B cell (primary cell): Measurements from ENCODE around the gene INAFM2. TPM values are rescaled to one million over a fixed set of nuclear protein-coding genes. Genes with fewer than 3 reads are reported as not detected.

ENCODE experiments used
- ATAC-seq: fragments of 200-7000 bp; cut with Tn5 transposase; one replicate; pipeline ENCODE4 v1.10.0; 2021; ENCODE audit warnings: low read depth, mild to moderate bottlenecking, moderate number of reproducible peaks, moderate library complexity
- CTCF ChIA-PET: fragments of 350-600 bp; sonication (Branson Sonifier 250); formaldehyde crosslinking; loops from one replicate; lab custom pipeline; 2021; ENCODE audit warnings: antibody characterized with exemption, inconsistent platforms; lab: Charles Lee
- POLR2A ChIA-PET: fragments of 350-600 bp; sonication (Branson Sonifier 250); formaldehyde crosslinking; loops from one replicate; lab custom pipeline; 2021; ENCODE audit warnings: antibody characterized with exemption; lab: Charles Lee
- DNase-seq: peaks from one replicate; pipeline ENCODE4 v3.0.0; 2013
- H2AFZ ChIP-seq: 2 replicates; pipeline ENCODE4 v1.6.1; 2012; ENCODE audit warnings: mild to moderate bottlenecking, low read depth, low read length; ENCODE audit not compliant: insufficient read depth, poor library complexity, severe bottlenecking
- H3K27ac ChIP-seq, 2 donors: 1 replicate in 1 of 2; 2 replicates in 1 of 2; pipeline ENCODE4 v1.5.1; 2012 to 2013; ENCODE audit warnings: low read length in 2 of 2, mild to moderate bottlenecking in 2 of 2, moderate library complexity in 1 of 2
- H3K27me3 ChIP-seq, 4 experiments: fragments of 200-600 bp in 1 of 4; sonication (generic) in 1 of 4; replicated peaks in 1 of 4; 1 replicate in 2 of 4; 2 replicates in 2 of 4; pipeline versions ENCODE4 v1.6.1 to v1.7.0; 2013 to 2016; ENCODE audit warnings: low read length in 3 of 4, mild to moderate bottlenecking in 2 of 4, mixed read lengths in 1 of 4, moderate library complexity in 1 of 4; ENCODE audit not compliant: insufficient read depth in 4 of 4, control insufficient read depth in 3 of 4; ENCODE audit errors: control extremely low read depth in 1 of 4
- H3K36me3 ChIP-seq, 2 experiments: replicated peaks in 1 of 2; 1 replicate in 1 of 2; 2 replicates in 1 of 2; pipeline versions ENCODE4 v1.6.1 to v1.7.1; 2013; ENCODE audit warnings: low read length in 1 of 2; ENCODE audit not compliant: insufficient read depth in 2 of 2, control insufficient read depth in 1 of 2; ENCODE audit errors: control extremely low read depth in 1 of 2, extremely low read depth in 1 of 2
- H3K4me1 ChIP-seq, 2 donors: fragments of 200-600 bp in 1 of 2; sonication (generic) in 1 of 2; 1 replicate in 1 of 2; 2 replicates in 1 of 2; pipeline versions ENCODE4 v1.5.1 to v1.6.1; 2013 to 2017; ENCODE audit warnings: low read length in 2 of 2; ENCODE audit not compliant: control insufficient read depth in 2 of 2, insufficient read depth in 2 of 2
- H3K4me2 ChIP-seq: replicated peaks from 2 replicates; pipeline ENCODE3; 2012; ENCODE audit warnings: mild to moderate bottlenecking, low read depth, low read length; ENCODE audit not compliant: poor library complexity, severe bottlenecking
- H3K4me3 ChIP-seq, 5 experiments: fragments of 200-600 bp in 1 of 5; sonication (generic) in 1 of 5; 1 replicate in 3 of 5; 2 replicates in 2 of 5; pipeline versions ENCODE4 v1.5.1 to v1.7.0; 2011 to 2016; ENCODE audit warnings: low read length in 4 of 5, mild to moderate bottlenecking in 4 of 5, low read depth in 2 of 5, control low read depth in 1 of 5, moderate library complexity in 1 of 5; ENCODE audit not compliant: insufficient read depth in 1 of 5; ENCODE audit errors: control extremely low read depth in 1 of 5, extremely low read depth in 1 of 5
- H3K79me2 ChIP-seq: fragments of 200-600 bp; sonication (generic); one replicate; pipeline ENCODE4 v1.6.0; 2016; ENCODE audit warnings: low read length; ENCODE audit not compliant: control insufficient read depth, insufficient read depth
- H3K9ac ChIP-seq: fragments of 200-600 bp; sonication (generic); 2 replicates; pipeline ENCODE4 v1.6.1; 2017; ENCODE audit warnings: mild to moderate bottlenecking, low read length, moderate library complexity
- H3K9me3 ChIP-seq, 3 donors: one replicate each; pipeline versions ENCODE4 v1.6.1 to v1.7.1; 2013; ENCODE audit warnings: low read length in 2 of 3; ENCODE audit not compliant: control insufficient read depth in 2 of 3, insufficient read depth in 1 of 3; ENCODE audit errors: control extremely low read depth in 1 of 3
- H4K20me1 ChIP-seq: 2 replicates; pipeline ENCODE4 v1.6.0; 2012; ENCODE audit warnings: mild to moderate bottlenecking, low read length; ENCODE audit not compliant: insufficient read depth, control insufficient read depth, poor library complexity, severe bottlenecking
- H3K27ac Mint-ChIP-seq: one replicate; pipeline ENCODE4 v1.8.0; 2021; ENCODE audit warnings: mixed read lengths
- H3K27me3 Mint-ChIP-seq: one replicate; pipeline ENCODE4 v1.8.0; 2021; ENCODE audit warnings: mixed read lengths
- H3K4me1 Mint-ChIP-seq: one replicate; pipeline ENCODE4 v1.8.0; 2021; ENCODE audit warnings: mixed read lengths
- H3K4me3 Mint-ChIP-seq: one replicate; pipeline ENCODE4 v1.8.0; 2021; ENCODE audit warnings: mixed read lengths
- H3K9me3 Mint-ChIP-seq: one replicate; pipeline ENCODE4 v1.8.0; 2022; ENCODE audit warnings: mixed read lengths; ENCODE audit not compliant: insufficient read depth
- CTCF ChIP-seq: fragments of 200-600 bp; IDR thresholded peaks from one replicate; pipeline ENCODE4 v1.8.0; 2022; ENCODE audit warnings: antibody characterized with exemption, mild to moderate bottlenecking
- EZH2 ChIP-seq: IDR thresholded peaks from 2 replicates; pipeline ENCODE4 v1.6.1; 2012; ENCODE audit warnings: borderline replicate concordance, low read depth, mild to moderate bottlenecking, moderate library complexity, low read length; ENCODE audit not compliant: insufficient read depth, poor library complexity, severe bottlenecking
- WGBS: methylation state at CpG from one replicate; pipeline ENCODE4 v1.1.5; 2013; ENCODE audit warnings: missing lambda C conversion rate; ENCODE audit not compliant: insufficient coverage; 5-methylcytosine and 5-hydroxymethylcytosine counted together
- intact Hi-C: fragments of 100-400 bp; cut with micrococcal nuclease; formaldehyde crosslinking; loops from one replicate; pipeline ENCODE4 v1.10.0; 2022
- polyA plus RNA-seq: library from polyadenylated mRNA; depleted of rRNA; stranded (reverse); fragments of >200 nt; gene quantifications from 2 replicates; pipeline ENCODE4 v1.2.3, GENCODE V29; 2012
- total RNA-seq, 2 donors: library from RNA; stranded (reverse); fragments of 120-200 nt in 1 of 2; gene quantifications; 1 replicate in 1 of 2; 2 replicates in 1 of 2; pipeline versions ENCODE4 v1.2.3 to v1.2.4, GENCODE V29; 2013 to 2022

The INAFM2 gene
- total and polyA plus RNA-seq, 2 donors (not counting 1 experiment from before 2014, with no cell fraction given), result 3.0 to 7.0 TPM

- ChIA-PET POLR2A (interaction anchor here (1.0 kb wide), 1 partner anchor 8 kb away, joined by 3 read pairs; the partner anchor contains the start of gene INAFM2), CTCF (interaction anchor here (0.9 to 14.9 kb wide), 6 partner anchors 6 to 105 kb away, joined by 3 to 204 read pairs (median 4); partner anchors contain the start of genes CCDC9B and INAFM2)
- H4K20me1 ChIP-seq, result no peaks in the 10 kb centered on the region
- peaks cover 8% of the 10 kb centered on the region for H3K27me3 Mint-ChIP-seq
- WGBS, result 36% methylated on average over 2 of the region's 4 CpGs
- no peaks in the 10 kb centered on the region for H3K9me3 ChIP-seq
- intact Hi-C loops, result no loop called here
- peaks cover 20% of the 10 kb centered on the region for H3K4me1 Mint-ChIP-seq
- no peak overlapping the region for H3K4me3 Mint-ChIP-seq
- ATAC-seq (no peak), DNase-seq (no peak)
- no peak overlapping the region for H3K4me2 ChIP-seq
- peaks cover 17 to 29% of the 10 kb centered on the region in 2 donors for H3K4me1 ChIP-seq
- H3K27ac Mint-ChIP-seq, result no peak overlapping the region
- H3K27ac ChIP-seq, result no peak overlapping the region
- H3K27me3 ChIP-seq, result peaks cover 0 to 5% (median 4%) of the 10 kb centered on the region in 4 experiments
- no peak overlapping the region for H2AFZ ChIP-seq
- no peaks in the 10 kb centered on the region for H3K79me2 ChIP-seq
- H3K9me3 Mint-ChIP-seq, result no peaks in the 10 kb centered on the region
- no peaks in the 10 kb centered on the region for H3K36me3 ChIP-seq
- H3K9ac ChIP-seq, result no peak overlapping the region
- no peak for TF ChIP-seq EZH2
- TF ChIP-seq CTCF, result no peak
- H3K4me3 ChIP-seq, result no peak overlapping the region
Measured at GRCh38 chr15:40314723-40315276, 8.7 kb upstream of the INAFM2 start.

- 100% methylated on average over 1 of the region's 3 CpGs for WGBS
- no peak overlapping the region for H3K4me3 Mint-ChIP-seq
Measured at GRCh38 chr15:40316931-40317330, 6.6 kb upstream of the INAFM2 start.

More at GRCh38 chr15:40316931-40317330, 6.6 kb upstream of the INAFM2 start:
- ChIA-PET POLR2A (no interaction called here), CTCF (interaction anchor here (1.0 to 8.5 kb wide), 7 partner anchors 19 to 109 kb away, joined by 3 to 221 read pairs (median 7); partner anchors contain the start of gene CCDC9B)
- no peak for DNase-seq
- Histone ChIP-seq H3K4me1 (peaks cover 17 to 31% of the 10 kb centered on the region in 2 donors), H3K4me3 (no peak overlapping the region), H3K4me2 (peak overlapping the region; percentile 40), H3K9ac (no peak overlapping the region), H4K20me1 (no peaks in the 10 kb centered on the region), H3K9me3 (no peaks in the 10 kb centered on the region), H2AFZ (no peak overlapping the region), H3K36me3 (no peaks in the 10 kb centered on the region), H3K27me3 (peaks cover 0 to 8% (median 4%) of the 10 kb centered on the region in 4 experiments), H3K27ac (no peak overlapping the region), H3K79me2 (no peaks in the 10 kb centered on the region)
- peaks cover 23% of the 10 kb centered on the region for H3K4me1 Mint-ChIP-seq
- H3K27me3 Mint-ChIP-seq, result peaks cover 8% of the 10 kb centered on the region
- H3K9me3 Mint-ChIP-seq, result no peaks in the 10 kb centered on the region
- intact Hi-C loops, result no loop called here
- no peak overlapping the region for H3K27ac Mint-ChIP-seq
- ATAC-seq, result no peak
- TF ChIP-seq EZH2 (no peak), CTCF (no peak)
